Panc1 (cell line): ENCODE measurements around the gene CHRNA1. TPM values are rescaled to one million over a fixed set of nuclear protein-coding genes. Genes with fewer than 3 reads are reported as not detected.

Experiments
- ATAC-seq: fragments of 200-7000 bp; cut with Tn5 transposase; 2 replicates; pipeline ENCODE4 v1.9.1; 2020; ENCODE audit warnings: mild to moderate bottlenecking, moderate library complexity
- BruUV-seq: library from RNA; stranded (reverse); fragments of 400-500 nt; replicated peaks from 2 replicates; lab custom pipeline; 2021; lab: Mats Ljungman, UMichigan
- CTCF ChIA-PET: fragments of 300-600 bp; sonication (Branson Sonifier 250); formaldehyde crosslinking; loops from one replicate; lab custom pipeline; 2022; ENCODE audit warnings: antibody characterized with exemption; lab: Charles Lee
- POLR2A ChIA-PET: fragments of 300-600 bp; sonication (Branson Sonifier 250); formaldehyde crosslinking; loops from one replicate; lab custom pipeline; 2022; ENCODE audit warnings: antibody characterized with exemption; lab: Charles Lee
- DNase-seq: peaks from one replicate; pipeline ENCODE4 v3.0.0-alpha.2; 2010; ENCODE audit warnings: low read depth, low spot score
- H3K27ac ChIP-seq: 2 replicates; pipeline ENCODE4 v1.5.1; 2011; ENCODE audit warnings: mild to moderate bottlenecking, low read length, inconsistent platforms
- H3K27me3 ChIP-seq: fragments of 200-500 bp; sonication (Bioruptor generic); 2 replicates; pipeline ENCODE4 v1.6.0; 2014; ENCODE audit warnings: low read length, inconsistent platforms; ENCODE audit not compliant: control insufficient read depth, insufficient read depth
- H3K36me3 ChIP-seq: fragments of 200-500 bp; sonication (Bioruptor generic); 2 replicates; pipeline ENCODE4 v1.5.1; 2014; ENCODE audit warnings: inconsistent platforms, mild to moderate bottlenecking, low read length, moderate library complexity; ENCODE audit not compliant: control insufficient read depth, insufficient read depth
- H3K4me1 ChIP-seq: 2 replicates; pipeline ENCODE4 v1.5.1; 2011; ENCODE audit warnings: inconsistent platforms, mild to moderate bottlenecking, low read length, moderate library complexity; ENCODE audit not compliant: control insufficient read depth, insufficient read depth
- H3K4me3 ChIP-seq, 2 experiments: 2 replicates each; pipeline ENCODE4 v1.5.1; 2011 to 2012; ENCODE audit warnings: low read depth in 2 of 2, low read length in 2 of 2, mild to moderate bottlenecking in 2 of 2, inconsistent platforms in 1 of 2, moderate library complexity in 1 of 2
- H3K9me3 ChIP-seq: fragments of 200-500 bp; sonication (Bioruptor generic); 2 replicates; pipeline ENCODE4 v1.5.1; 2014; ENCODE audit warnings: low read depth, mild to moderate bottlenecking, inconsistent platforms, low read length, moderate library complexity; ENCODE audit not compliant: control insufficient read depth, insufficient read depth
- CTCF ChIP-seq: fragments of 450-650 bp; IDR thresholded peaks from 2 replicates; pipeline ENCODE4 v1.5.1; 2017; ENCODE audit warnings: mild to moderate bottlenecking
- POLR2AphosphoS5 ChIP-seq: IDR thresholded peaks from 2 replicates; pipeline ENCODE4 v1.6.1; 2012; ENCODE audit warnings: mild to moderate bottlenecking, low read depth, low read length, moderate library complexity
- REST ChIP-seq, 2 experiments: IDR thresholded peaks; 2 replicates each; pipeline ENCODE4 v1.6.1; 2011 to 2012; ENCODE audit warnings: low read depth in 2 of 2, control low read depth in 1 of 2, low read length in 1 of 2, mild to moderate bottlenecking in 1 of 2, moderate library complexity in 1 of 2; ENCODE audit not compliant: insufficient read depth in 1 of 2
- SIN3A ChIP-seq: IDR thresholded peaks from 2 replicates; pipeline ENCODE4 v1.6.1; 2012; ENCODE audit warnings: low read depth, mild to moderate bottlenecking, low read length, moderate library complexity, borderline replicate concordance; ENCODE audit not compliant: insufficient read depth
- TCF7L2 ChIP-seq: IDR thresholded peaks from 2 replicates; pipeline ENCODE4 v1.6.1; 2011; ENCODE audit warnings: mild to moderate bottlenecking, low read depth, low read length, inconsistent platforms
- in situ Hi-C: cut with HindIII; loops from 2 replicates; pipeline ENCODE4 v1.10.0; 2016; ENCODE audit warnings: low sequenced_read_pairs, low pct_unique_long_range_greater_than_20kb
- intact Hi-C: fragments of 100-400 bp; cut with micrococcal nuclease; formaldehyde crosslinking; loops from one replicate; pipeline ENCODE4 v1.10.0; 2022; ENCODE audit not compliant: unreplicated experiment
- total RNA-seq: library from RNA; stranded (reverse); gene quantifications from one replicate; pipeline ENCODE4 v1.2.1, GENCODE V29; 2021; ENCODE audit not compliant: unreplicated experiment

Gene CHRNA1
- total RNA-seq, 1 experiment from 2014 or later = not detected

- Histone ChIP-seq H3K4me1 (no peaks in the 10 kb centered on the region), H3K4me3 (no peak overlapping the region), H3K27me3 (no peaks in the 10 kb centered on the region), H3K36me3 (no peaks in the 10 kb centered on the region; the same call in none of the 2 replicates), H3K27ac (no peak overlapping the region), H3K9me3 (no peaks in the 10 kb centered on the region)
- in situ Hi-C loops (loop anchor here (25.0 kb wide), 1 partner anchor 166 kb away; no protein-coding TSS in a partner anchor), intact Hi-C loops (no loop called here)
- BruUV-seq = no TSS peak
- CTCF ChIA-PET = no interaction called here
- POLR2A ChIA-PET = no interaction called here
- ATAC-seq (no peak), DNase-seq (no peak)
- no peak for TF ChIP-seq TCF7L2
- TF ChIP-seq REST (IDR thresholded peaks at IDR 0.05; ENCODE audit: insufficient read depth in 1 of 2, low read depth in 2 of 2, low read length in 1 of 2) = no peak
- TF ChIP-seq POLR2AphosphoS5 = no peak
- TF ChIP-seq SIN3A = no peak
- no peak for TF ChIP-seq CTCF
These were observed 32.1 kb upstream of the CHRNA1 start for GRCh38 chr2:174796319-174796771.

GRCh38 chr2:174794851-174795374, 30.6 kb upstream of the CHRNA1 start:
- intact Hi-C loops (no loop called here), in situ Hi-C loops (loop anchor here (25.0 kb wide), 1 partner anchor 167 kb away; no protein-coding TSS in a partner anchor)
- Histone ChIP-seq H3K4me1 (no peaks in the 10 kb centered on the region), H3K36me3 (no peaks in the 10 kb centered on the region; the same call in 1 of the 2 replicates), H3K4me3 (no peak overlapping the region), H3K9me3 (no peaks in the 10 kb centered on the region), H3K27me3 (no peaks in the 10 kb centered on the region), H3K27ac (no peak overlapping the region)
- no TSS peak for BruUV-seq
- CTCF ChIA-PET = no interaction called here
- TF ChIP-seq SIN3A (no peak), REST (IDR thresholded peaks at IDR 0.05; ENCODE audit: insufficient read depth in 1 of 2, low read depth in 2 of 2, low read length in 1 of 2) (no peak), CTCF (no peak)
- DNase-seq (no peak), ATAC-seq (no peak)
- POLR2A ChIA-PET = no interaction called here
